Liver (tissue), 10 donors: ENCODE results near the gene SLC12A6. TPM values are rescaled to one million over a fixed set of nuclear protein-coding genes. Genes with fewer than 3 reads are reported as not detected.

Experiments
- DNase-seq: peaks from one replicate; pipeline ENCODE4 v3.0.0-alpha.2; 2017; ENCODE audit warnings: low spot score
- H3K27ac ChIP-seq, 2 donors: one replicate each; pipeline ENCODE4 v1.7.0; 2013; ENCODE audit warnings: inconsistent platforms in 2 of 2, low read length in 2 of 2, control low read depth in 1 of 2, low read depth in 1 of 2, mild to moderate bottlenecking in 1 of 2
- H3K27me3 ChIP-seq, 4 donors: one replicate each; pipeline versions ENCODE4 v1.6.1 to v1.7.0; 2013; ENCODE audit warnings: low read length in 3 of 4, inconsistent platforms in 1 of 4, mild to moderate bottlenecking in 1 of 4, moderate library complexity in 1 of 4; ENCODE audit not compliant: control insufficient read depth in 4 of 4, insufficient read depth in 4 of 4
- H3K36me3 ChIP-seq, 4 donors: one replicate each; pipeline versions ENCODE4 v1.6.1 to v1.7.0; 2013; ENCODE audit warnings: low read length in 3 of 4, mild to moderate bottlenecking in 3 of 4, low read depth in 1 of 4, moderate library complexity in 1 of 4; ENCODE audit not compliant: control insufficient read depth in 4 of 4, insufficient read depth in 3 of 4
- H3K4me1 ChIP-seq, 4 donors: one replicate each; pipeline versions ENCODE4 v1.6.1 to v1.7.0; 2013; ENCODE audit warnings: low read length in 3 of 4, mild to moderate bottlenecking in 3 of 4, moderate library complexity in 1 of 4; ENCODE audit not compliant: control insufficient read depth in 4 of 4, insufficient read depth in 4 of 4
- H3K4me3 ChIP-seq, 3 donors: one replicate each; pipeline versions ENCODE4 v1.6.1 to v1.7.0; 2013; ENCODE audit warnings: low read length in 3 of 3, control low read depth in 1 of 3, low read depth in 1 of 3, mild to moderate bottlenecking in 1 of 3
- H3K9ac ChIP-seq, 2 donors: one replicate each; pipeline ENCODE4 v1.7.0; 2013; ENCODE audit warnings: low read length in 2 of 2, mild to moderate bottlenecking in 2 of 2, moderate library complexity in 2 of 2, control low read depth in 1 of 2, low read depth in 1 of 2
- H3K9me3 ChIP-seq, 4 donors: one replicate each; pipeline versions ENCODE4 v1.6.1 to v1.7.0; 2013; ENCODE audit warnings: low read length in 3 of 4; ENCODE audit not compliant: control insufficient read depth in 4 of 4
- FOXA2 ChIP-seq: IDR thresholded peaks from 2 replicates; pipeline ENCODE4 v1.6.1; 2016; ENCODE audit warnings: antibody characterized with exemption
- GABPA ChIP-seq, 2 donors: IDR thresholded peaks in 1 of 2; conservative IDR thresholded peaks in 1 of 2; 2 replicates each; pipeline ENCODE4 v1.6.1; 2016; ENCODE audit warnings: antibody characterized with exemption in 2 of 2, mild to moderate bottlenecking in 1 of 2, moderate library complexity in 1 of 2
- HNF4A ChIP-seq, 2 donors: conservative IDR thresholded peaks; 2 replicates each; pipeline ENCODE4 v1.6.1; 2016; ENCODE audit warnings: antibody characterized with exemption in 2 of 2, mild to moderate bottlenecking in 2 of 2
- HNF4G ChIP-seq: IDR thresholded peaks from 2 replicates; pipeline ENCODE4 v1.6.1; 2016; ENCODE audit warnings: antibody characterized with exemption
- JUND ChIP-seq, 2 donors: IDR thresholded peaks; 2 replicates each; pipeline ENCODE4 v1.6.1; 2016; ENCODE audit warnings: antibody characterized with exemption in 2 of 2
- NR2F2 ChIP-seq: IDR thresholded peaks from 2 replicates; pipeline ENCODE4 v1.6.1; 2016; ENCODE audit warnings: antibody characterized with exemption
- TAF1 ChIP-seq: conservative IDR thresholded peaks from 2 replicates; pipeline ENCODE4 v1.6.1; 2016; ENCODE audit warnings: antibody characterized with exemption, mild to moderate bottlenecking
- YY1 ChIP-seq: IDR thresholded peaks from 2 replicates; pipeline ENCODE4 v1.6.1; 2016; ENCODE audit warnings: antibody characterized with exemption, mild to moderate bottlenecking
- WGBS: extraction: QIAGEN DNeasy Blood & Tissue Kit; methylation state at CpG from one replicate; pipeline ENCODE4 v1.1.7; 2013; 5-methylcytosine and 5-hydroxymethylcytosine counted together
- polyA plus RNA-seq, 2 donors: library from polyadenylated mRNA; stranded (reverse) in 1 of 2; unstranded in 1 of 2; fragments of 200-250 nt in 1 of 2; fragments of >200 nt in 1 of 2; fragmentation: Nextera tagmentation in 1 of 2; extraction: Ambion mirVana in 1 of 2; gene quantifications; one replicate each; pipeline versions ENCODE4 v1.2.1 to v1.2.3, GENCODE V29; 2013 to 2015
- small RNA-seq: library from RNA; depleted of rRNA; stranded (forward); fragments of <200 nt; gene quantifications from one replicate; pipeline ENCODE3, GENCODE V24; 2014
- total RNA-seq, 2 donors: library from RNA; depleted of rRNA; stranded (reverse); fragments of >200 nt; gene quantifications; one replicate each; pipeline ENCODE4 v1.2.3, GENCODE V29; 2014
- TF ChIP-seq, protein P1 (sequence below): IDR thresholded peaks from 2 replicates; pipeline ENCODE4 v1.6.1; 2016; ENCODE audit warnings: antibody characterized with exemption, mild to moderate bottlenecking
- donor health status: healthy.
- donor health status: healthy.
- donor health status: healthy.
- donor health status: healthy.
- donor health status: healthy.

The SLC12A6 gene
- total and polyA plus RNA-seq, 4 donors = 1.9 to 17.8 (median 7.1) TPM

DNA sequence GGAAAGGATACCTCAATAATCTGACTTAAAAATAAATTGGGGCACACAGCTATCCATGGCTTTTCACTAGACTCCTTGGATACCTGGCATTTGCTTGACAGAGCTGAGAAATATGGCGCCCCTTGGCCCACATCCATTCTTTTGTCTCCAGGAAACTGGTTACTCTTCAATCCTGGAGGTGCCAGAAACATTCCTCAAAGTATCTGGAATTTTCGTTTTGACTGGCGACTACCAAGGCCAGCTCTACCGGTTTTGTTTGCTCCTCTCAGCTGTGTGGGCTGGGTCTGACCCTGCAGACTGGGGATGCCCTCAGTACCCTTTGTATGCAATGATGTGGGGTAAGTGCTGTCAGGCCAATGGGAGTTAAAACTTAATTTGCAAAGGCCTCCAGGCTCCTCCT is 154.6 kb downstream of the SLC12A6 start:
- no peak for DNase-seq
- H3K36me3 ChIP-seq = no peaks in the 10 kb centered on the region
- no peaks in the 10 kb centered on the region for H3K9me3 ChIP-seq
- no peak overlapping the region for H3K9ac ChIP-seq
- no peaks in the 10 kb centered on the region for H3K27me3 ChIP-seq
- 50% methylated on average over 4 of the region's 4 CpGs for WGBS
- TF ChIP-seq TAF1 (no peak), NR2F2 (no peak), GABPA (IDR thresholded peaks at IDR 0.05 in 1 of 2, conservative IDR thresholded peaks at IDR 0.05 in 1 of 2) (no peak), HNF4G (no peak), YY1 (no peak), JUND (IDR thresholded peaks at IDR 0.05) (no peak), HNF4A (conservative IDR thresholded peaks at IDR 0.05) (no peak), FOXA2 (no peak)
- TF ChIP-seq, protein P1, sequence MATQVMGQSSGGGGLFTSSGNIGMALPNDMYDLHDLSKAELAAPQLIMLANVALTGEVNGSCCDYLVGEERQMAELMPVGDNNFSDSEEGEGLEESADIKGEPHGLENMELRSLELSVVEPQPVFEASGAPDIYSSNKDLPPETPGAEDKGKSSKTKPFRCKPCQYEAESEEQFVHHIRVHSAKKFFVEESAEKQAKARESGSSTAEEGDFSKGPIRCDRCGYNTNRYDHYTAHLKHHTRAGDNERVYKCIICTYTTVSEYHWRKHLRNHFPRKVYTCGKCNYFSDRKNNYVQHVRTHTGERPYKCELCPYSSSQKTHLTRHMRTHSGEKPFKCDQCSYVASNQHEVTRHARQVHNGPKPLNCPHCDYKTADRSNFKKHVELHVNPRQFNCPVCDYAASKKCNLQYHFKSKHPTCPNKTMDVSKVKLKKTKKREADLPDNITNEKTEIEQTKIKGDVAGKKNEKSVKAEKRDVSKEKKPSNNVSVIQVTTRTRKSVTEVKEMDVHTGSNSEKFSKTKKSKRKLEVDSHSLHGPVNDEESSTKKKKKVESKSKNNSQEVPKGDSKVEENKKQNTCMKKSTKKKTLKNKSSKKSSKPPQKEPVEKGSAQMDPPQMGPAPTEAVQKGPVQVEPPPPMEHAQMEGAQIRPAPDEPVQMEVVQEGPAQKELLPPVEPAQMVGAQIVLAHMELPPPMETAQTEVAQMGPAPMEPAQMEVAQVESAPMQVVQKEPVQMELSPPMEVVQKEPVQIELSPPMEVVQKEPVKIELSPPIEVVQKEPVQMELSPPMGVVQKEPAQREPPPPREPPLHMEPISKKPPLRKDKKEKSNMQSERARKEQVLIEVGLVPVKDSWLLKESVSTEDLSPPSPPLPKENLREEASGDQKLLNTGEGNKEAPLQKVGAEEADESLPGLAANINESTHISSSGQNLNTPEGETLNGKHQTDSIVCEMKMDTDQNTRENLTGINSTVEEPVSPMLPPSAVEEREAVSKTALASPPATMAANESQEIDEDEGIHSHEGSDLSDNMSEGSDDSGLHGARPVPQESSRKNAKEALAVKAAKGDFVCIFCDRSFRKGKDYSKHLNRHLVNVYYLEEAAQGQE = no peak
- no peaks in the 10 kb centered on the region for H3K4me1 ChIP-seq
- no peak overlapping the region for H3K27ac ChIP-seq
- no peak overlapping the region for H3K4me3 ChIP-seq

Small RNAs within 50 kb of the gene (small RNA-seq; reads per million reads assigned to genes)
- gene MIR1233-1 (not detected), gene RF00019 (not detected)

Other genes with a start within 250 kb of the SLC12A6 start
- 10 to 100 TPM; 26.7 to 29.9 TPM for gene EMC7, start 235.9 kb downstream of the SLC12A6 start, total RNA-seq
- gene EMC7, start 235.9 kb downstream of the SLC12A6 start, polyA plus RNA-seq = 10 to 100 TPM; 45.3 to 58.3 TPM
- 1 to 10 TPM in 1 of 2 donors, under 1 TPM in 1; 0.98 to 1.1 TPM for gene PGBD4, start 235.7 kb downstream of the SLC12A6 start, total RNA-seq
- under 1 TPM; 0.39 to 0.90 TPM for gene PGBD4, start 235.7 kb downstream of the SLC12A6 start, polyA plus RNA-seq
- gene KATNBL1, start 127.7 kb downstream of the SLC12A6 start, total RNA-seq = 10 to 100 TPM; 24.7 to 26.2 TPM
- 10 to 100 TPM in 1 of 2 donors, 1 to 10 TPM in 1; 6.4 to 19.4 TPM for gene KATNBL1, start 127.7 kb downstream of the SLC12A6 start, polyA plus RNA-seq
- gene EMC4, start 112.8 kb downstream of the SLC12A6 start, total RNA-seq = 10 to 100 TPM; 76.8 to 81.1 TPM
- gene EMC4, start 112.8 kb downstream of the SLC12A6 start, polyA plus RNA-seq = 10 to 100 TPM; 74.0 to 88.7 TPM
- 100 to 1,000 TPM; 104 to 105 TPM for gene NOP10, start 5.4 kb upstream of the SLC12A6 start, total RNA-seq
- 100 to 1,000 TPM; 145 to 223 TPM for gene NOP10, start 5.4 kb upstream of the SLC12A6 start, polyA plus RNA-seq
- gene NUTM1, start 5.5 kb upstream of the SLC12A6 start, total RNA-seq = not detected
- not detected for gene NUTM1, start 5.5 kb upstream of the SLC12A6 start, polyA plus RNA-seq
- gene LPCAT4, start 29.4 kb upstream of the SLC12A6 start, total RNA-seq = 1 to 10 TPM; 1.1 to 1.7 TPM
- gene LPCAT4, start 29.4 kb upstream of the SLC12A6 start, polyA plus RNA-seq = 1 to 10 TPM; 2.0 to 2.4 TPM
- 10 to 100 TPM in 1 of 2 donors, 1 to 10 TPM in 1; 7.7 to 20.6 TPM for gene GOLGA8A, start 100.0 kb upstream of the SLC12A6 start, total RNA-seq
- gene GOLGA8A, start 100.0 kb upstream of the SLC12A6 start, polyA plus RNA-seq = 10 to 100 TPM in 1 of 2 donors, 1 to 10 TPM in 1; 2.1 to 10.4 TPM
- 10 to 100 TPM in 1 of 2 donors, 1 to 10 TPM in 1; 9.4 to 71.0 TPM for gene GOLGA8B, start 245.9 kb upstream of the SLC12A6 start, total RNA-seq
- 10 to 100 TPM in 1 of 2 donors, 1 to 10 TPM in 1; 8.4 to 36.3 TPM for gene GOLGA8B, start 245.9 kb upstream of the SLC12A6 start, polyA plus RNA-seq